Right hindlimb (tissue), 1 donor: Measurements from ENCODE around the gene IFT172.

Experiments
- DNase-seq: peaks from one replicate; pipeline ENCODE4 v3.0.0-alpha.2; 2018

IFT172 gene

GRCh38 chr2:27494284-27494943, 4.9 kb upstream of the IFT172 start:
- peak; percentile 31 for DNase-seq

- DNase-seq, result peak; percentile 26
Measured at GRCh38 chr2:27493948-27494283, 4.4 kb upstream of the IFT172 start.

- DNase-seq, result no peak
Measured at GRCh38 chr2:27492557-27492956, 3.0 kb upstream of the IFT172 start.

GRCh38 chr2:27489118-27489497, 435 bp downstream of the IFT172 start:
- no peak for DNase-seq

GRCh38 chr2:27485496-27485895, 4.0 kb downstream of the IFT172 start:
- no peak for DNase-seq

- DNase-seq, result no peak
Measured at GRCh38 chr2:27471961-27472360, 17.6 kb downstream of the IFT172 start.

- DNase-seq, result no peak
Measured at GRCh38 chr2:27464443-27464842, 25.1 kb downstream of the IFT172 start.

- no peak for DNase-seq
Measured at GRCh38 chr2:27461118-27461517, 28.4 kb downstream of the IFT172 start.

GRCh38 chr2:27453968-27454367, 35.6 kb downstream of the IFT172 start:
- no peak for DNase-seq

- no peak for DNase-seq
Measured at GRCh38 chr2:27451095-27451494, 38.4 kb downstream of the IFT172 start.

GRCh38 chr2:27448381-27448780, 41.2 kb downstream of the IFT172 start:
- DNase-seq, result no peak

- no peak for DNase-seq
Measured at GRCh38 chr2:27446057-27446456, 43.5 kb downstream of the IFT172 start.

GRCh38 chr2:27445615-27446014, 43.9 kb downstream of the IFT172 start:
- no peak for DNase-seq

GRCh38 chr2:27445155-27445554, 44.4 kb downstream of the IFT172 start:
- DNase-seq, result no peak

- no peak for DNase-seq
Measured at GRCh38 chr2:27442920-27443282, 46.6 kb downstream of the IFT172 start.

GRCh38 chr2:27441958-27442919, 47.3 kb downstream of the IFT172 start, which contains the start of gene KRTCAP3:
TSS of gene KRTCAP3 (plus strand) at chr2:27442381. CDS start at chr2:27442413, 32 bp downstream.
- peak; percentile 36 for DNase-seq

- DNase-seq, result no peak
Measured at GRCh38 chr2:27441226-27441926, 48.2 kb downstream of the IFT172 start.

- DNase-seq, result no peak
Measured at GRCh38 chr2:27435628-27436027, 53.9 kb downstream of the IFT172 start.

GRCh38 chr2:27431395-27431794, 58.1 kb downstream of the IFT172 start:
- DNase-seq, result no peak

GRCh38 chr2:27428978-27429541, 60.5 kb downstream of the IFT172 start:
- DNase-seq, result peak; percentile 92

GRCh38 chr2:27428213-27428977, 61.1 kb downstream of the IFT172 start, which contains the start of gene NRBP1:
TSS of gene NRBP1 (plus strand) at chr2:27428631. CDS start at chr2:27433274, 4,643 bp downstream.
- DNase-seq, result peak; percentile 96

GRCh38 chr2:27427863-27428212, 61.7 kb downstream of the IFT172 start:
- no peak for DNase-seq
